Type B pancreatic cell (in vitro differentiated cells): Measurements from ENCODE around the gene STRADA. TPM values are rescaled to one million over a fixed set of nuclear protein-coding genes. Genes with fewer than 3 reads are reported as not detected.

ENCODE experiments used
- DNase-seq: peaks from one replicate; pipeline ENCODE4 v3.0.0; 2021; ENCODE audit warnings: mixed read lengths; ENCODE audit not compliant: unreplicated experiment; ENCODE audit errors: extremely low spot score
- H3K27ac Mint-ChIP-seq: 2 replicates; pipeline ENCODE4 v1.8.0; 2021; ENCODE audit warnings: mild to moderate bottlenecking, mixed read lengths
- H3K27me3 Mint-ChIP-seq: 2 replicates; pipeline ENCODE4 v1.8.0; 2021; ENCODE audit warnings: mixed read lengths
- H3K36me3 Mint-ChIP-seq: 2 replicates; pipeline ENCODE4 v1.8.0; 2021; ENCODE audit warnings: mixed read lengths
- H3K4me1 Mint-ChIP-seq: one replicate; pipeline ENCODE4 v1.8.0; 2021; ENCODE audit warnings: mixed read lengths; ENCODE audit not compliant: unreplicated experiment
- H3K4me3 Mint-ChIP-seq: 2 replicates; pipeline ENCODE4 v1.8.0; 2021; ENCODE audit warnings: mild to moderate bottlenecking, mixed read lengths
- H3K9me3 Mint-ChIP-seq: 2 replicates; pipeline ENCODE4 v1.8.0; 2021; ENCODE audit warnings: mixed read lengths
- total RNA-seq: library from RNA; stranded (reverse); gene quantifications from 2 replicates; pipeline ENCODE4 v1.2.1, GENCODE V29; 2021; ENCODE audit warnings: low replicate concordance
- TF ChIP-seq, protein P1 (sequence below): fragments of 200-600 bp; sonication (generic); conservative IDR thresholded peaks from 2 replicates; pipeline ENCODE4 v1.5.0; 2021; ENCODE audit warnings: antibody characterized with exemption, mild to moderate bottlenecking

STRADA gene
- total RNA-seq, 1 donor from 2014 or later, result 43.9 TPM

- Mint-ChIP-seq H3K9me3 (no peaks in the 10 kb centered on the region), H3K4me3 (no peak overlapping the region), H3K4me1 (no peaks in the 10 kb centered on the region), H3K27me3 (no peaks in the 10 kb centered on the region), H3K27ac (no peak overlapping the region), H3K36me3 (peaks cover 4% of the 10 kb centered on the region)
- DNase-seq, result no peak
- TF ChIP-seq, protein P1, sequence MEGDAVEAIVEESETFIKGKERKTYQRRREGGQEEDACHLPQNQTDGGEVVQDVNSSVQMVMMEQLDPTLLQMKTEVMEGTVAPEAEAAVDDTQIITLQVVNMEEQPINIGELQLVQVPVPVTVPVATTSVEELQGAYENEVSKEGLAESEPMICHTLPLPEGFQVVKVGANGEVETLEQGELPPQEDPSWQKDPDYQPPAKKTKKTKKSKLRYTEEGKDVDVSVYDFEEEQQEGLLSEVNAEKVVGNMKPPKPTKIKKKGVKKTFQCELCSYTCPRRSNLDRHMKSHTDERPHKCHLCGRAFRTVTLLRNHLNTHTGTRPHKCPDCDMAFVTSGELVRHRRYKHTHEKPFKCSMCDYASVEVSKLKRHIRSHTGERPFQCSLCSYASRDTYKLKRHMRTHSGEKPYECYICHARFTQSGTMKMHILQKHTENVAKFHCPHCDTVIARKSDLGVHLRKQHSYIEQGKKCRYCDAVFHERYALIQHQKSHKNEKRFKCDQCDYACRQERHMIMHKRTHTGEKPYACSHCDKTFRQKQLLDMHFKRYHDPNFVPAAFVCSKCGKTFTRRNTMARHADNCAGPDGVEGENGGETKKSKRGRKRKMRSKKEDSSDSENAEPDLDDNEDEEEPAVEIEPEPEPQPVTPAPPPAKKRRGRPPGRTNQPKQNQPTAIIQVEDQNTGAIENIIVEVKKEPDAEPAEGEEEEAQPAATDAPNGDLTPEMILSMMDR, result no peak
Observed at GRCh38 chr17:63693411-63694113, 48.0 kb downstream of the STRADA start.

- no peak overlapping the region for H3K4me3 Mint-ChIP-seq
- H3K27ac Mint-ChIP-seq, result no peak overlapping the region
- H3K27me3 Mint-ChIP-seq, result no peaks in the 10 kb centered on the region
- H3K4me1 Mint-ChIP-seq, result no peaks in the 10 kb centered on the region
- DNase-seq, result no peak
- no peaks in the 10 kb centered on the region for H3K9me3 Mint-ChIP-seq
- H3K36me3 Mint-ChIP-seq, result peaks cover 8% of the 10 kb centered on the region
- TF ChIP-seq, protein P1, result no peak
Observed at GRCh38 chr17:63692195-63692816, 49.3 kb downstream of the STRADA start.

GRCh38 chr17:63689479-63689878 is 52.1 kb downstream of the STRADA start:
- H3K27ac Mint-ChIP-seq, result no peak overlapping the region
- DNase-seq, result no peak
- TF ChIP-seq, protein P1, result no peak
- H3K9me3 Mint-ChIP-seq, result no peaks in the 10 kb centered on the region
- peaks cover 11% of the 10 kb centered on the region for H3K36me3 Mint-ChIP-seq
- H3K27me3 Mint-ChIP-seq, result no peaks in the 10 kb centered on the region
- no peak overlapping the region for H3K4me3 Mint-ChIP-seq
- no peaks in the 10 kb centered on the region for H3K4me1 Mint-ChIP-seq

GRCh38 chr17:63688396-63689020 is 53.1 kb downstream of the STRADA start:
- H3K9me3 Mint-ChIP-seq, result no peaks in the 10 kb centered on the region
- peaks cover 14% of the 10 kb centered on the region for H3K36me3 Mint-ChIP-seq
- TF ChIP-seq, protein P1, result no peak
- no peaks in the 10 kb centered on the region for H3K27me3 Mint-ChIP-seq
- no peak overlapping the region for H3K27ac Mint-ChIP-seq
- no peak overlapping the region for H3K4me3 Mint-ChIP-seq
- no peaks in the 10 kb centered on the region for H3K4me1 Mint-ChIP-seq
- no peak for DNase-seq

- Mint-ChIP-seq H3K27me3 (no peaks in the 10 kb centered on the region), H3K9me3 (no peaks in the 10 kb centered on the region), H3K4me1 (peaks cover 7% of the 10 kb centered on the region), H3K36me3 (peaks cover 19% of the 10 kb centered on the region), H3K27ac (no peak overlapping the region), H3K4me3 (no peak overlapping the region)
- TF ChIP-seq, protein P1, result no peak
- DNase-seq, result no peak
Observed at GRCh38 chr17:63686138-63686685, 55.4 kb downstream of the STRADA start.
